ENCODE data around the gene GMDS.

GRCh38 chr6:1913577-1913976, 331.8 kb downstream of the GMDS start:
- TF ChIP-seq CTCF (IDR thresholded peaks at IDR 0.05), result no peak
- no peak for TF ChIP-seq POLR2A (IDR thresholded peaks at IDR 0.05)
